Endothelial cell of umbilical vein (primary cell): ENCODE measurements around the gene MYO18A.

ENCODE experiments used
- JUN ChIP-seq: IDR thresholded peaks from 2 replicates; pipeline ENCODE4 v1.6.1; 2011; ENCODE audit warnings: borderline replicate concordance, low read depth; ENCODE audit not compliant: insufficient read length, insufficient read depth
- POLR2A ChIP-seq: IDR thresholded peaks from 2 replicates; pipeline ENCODE4 v1.6.1; 2012; ENCODE audit warnings: low read depth, mild to moderate bottlenecking, control low read depth, low read length
- TF ChIP-seq, protein P1 (sequence below), 2 donors: IDR thresholded peaks; 1 replicate in 1 of 2; 2 replicates in 1 of 2; pipeline ENCODE4 v1.5.1; 2011; ENCODE audit warnings: low read length in 2 of 2, mild to moderate bottlenecking in 2 of 2, moderate library complexity in 2 of 2, control low read depth in 1 of 2, inconsistent platforms in 1 of 2, low read depth in 1 of 2; ENCODE audit not compliant: insufficient read depth in 1 of 2; ENCODE audit errors: extremely low read depth in 1 of 2

DNA sequence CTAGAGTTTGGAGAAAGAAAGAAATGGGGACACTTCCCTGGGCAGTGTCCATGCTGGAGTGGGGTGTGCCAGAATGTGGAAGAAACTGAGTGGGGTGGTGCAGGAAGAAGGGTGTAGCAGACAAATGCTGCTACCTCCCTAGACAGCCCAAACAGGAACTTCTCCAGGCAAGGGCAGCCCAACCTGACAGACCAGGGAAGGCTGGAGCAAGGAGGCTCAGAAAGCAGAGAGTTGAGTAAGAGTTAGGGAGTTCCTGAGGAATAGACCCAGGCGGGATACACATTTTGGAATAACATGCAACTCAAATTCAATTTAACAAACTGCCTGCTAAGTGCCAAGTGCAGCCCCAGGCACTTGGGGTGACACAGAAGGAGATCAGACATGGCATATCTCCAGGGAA lies 1.0 kb upstream of the MYO18A start:
- TF ChIP-seq, protein P1, sequence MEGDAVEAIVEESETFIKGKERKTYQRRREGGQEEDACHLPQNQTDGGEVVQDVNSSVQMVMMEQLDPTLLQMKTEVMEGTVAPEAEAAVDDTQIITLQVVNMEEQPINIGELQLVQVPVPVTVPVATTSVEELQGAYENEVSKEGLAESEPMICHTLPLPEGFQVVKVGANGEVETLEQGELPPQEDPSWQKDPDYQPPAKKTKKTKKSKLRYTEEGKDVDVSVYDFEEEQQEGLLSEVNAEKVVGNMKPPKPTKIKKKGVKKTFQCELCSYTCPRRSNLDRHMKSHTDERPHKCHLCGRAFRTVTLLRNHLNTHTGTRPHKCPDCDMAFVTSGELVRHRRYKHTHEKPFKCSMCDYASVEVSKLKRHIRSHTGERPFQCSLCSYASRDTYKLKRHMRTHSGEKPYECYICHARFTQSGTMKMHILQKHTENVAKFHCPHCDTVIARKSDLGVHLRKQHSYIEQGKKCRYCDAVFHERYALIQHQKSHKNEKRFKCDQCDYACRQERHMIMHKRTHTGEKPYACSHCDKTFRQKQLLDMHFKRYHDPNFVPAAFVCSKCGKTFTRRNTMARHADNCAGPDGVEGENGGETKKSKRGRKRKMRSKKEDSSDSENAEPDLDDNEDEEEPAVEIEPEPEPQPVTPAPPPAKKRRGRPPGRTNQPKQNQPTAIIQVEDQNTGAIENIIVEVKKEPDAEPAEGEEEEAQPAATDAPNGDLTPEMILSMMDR (IDR thresholded peaks at IDR 0.05; ENCODE audit: extremely low read depth in 1 of 2, insufficient read depth in 1 of 2, low read depth in 1 of 2, low read length in 2 of 2), result no peak
- TF ChIP-seq JUN, result no peak
- TF ChIP-seq POLR2A, result no peak
